Measurements from ENCODE around the gene CYP2F1. TPM values are rescaled to one million over a fixed set of nuclear protein-coding genes. Genes with fewer than 3 reads are reported as not detected.

CYP2F1 gene
- total RNA-seq, 2 experiments from 2014 or later: not detected

Other genes with a start within 250 kb of the CYP2F1 start
- not detected for gene CYP2A7, start 232.2 kb upstream of the CYP2F1 start, total RNA-seq
- gene CYP2B6, start 123.2 kb upstream of the CYP2F1 start, total RNA-seq: not detected
- not detected for gene CYP2A13, start 26.0 kb upstream of the CYP2F1 start, total RNA-seq
- gene CYP2S1, start 78.8 kb downstream of the CYP2F1 start, total RNA-seq: under 1 TPM; 0.27 to 0.32 TPM
- under 1 TPM; 0.41 to 0.42 TPM for gene AXL, start 104.8 kb downstream of the CYP2F1 start, total RNA-seq
- 100 to 1,000 TPM; 255 to 259 TPM for gene HNRNPUL1, start 149.9 kb downstream of the CYP2F1 start, total RNA-seq
- 10 to 100 TPM; 19.1 to 20.5 TPM for gene CCDC97, start 195.7 kb downstream of the CYP2F1 start, total RNA-seq
- gene TGFB1, start 239.5 kb downstream of the CYP2F1 start, total RNA-seq: 100 to 1,000 TPM; 152 to 154 TPM
- gene B9D2, start 249.7 kb downstream of the CYP2F1 start, total RNA-seq: 1 to 10 TPM; 6.4 to 8.1 TPM